ENCODE measurements around the gene SLX9. TPM values are rescaled to one million over a fixed set of nuclear protein-coding genes. Genes with fewer than 3 reads are reported as not detected.

Gene SLX9
- total RNA-seq, 1 experiment from 2014 or later = 74.3 TPM

GRCh38 chr21:44993321-44994046 is 53.7 kb downstream of the SLX9 start:
- H2BK120ac ChIP-seq (ENCODE audit: low read depth, low read length, poor library complexity, severe bottlenecking) = no peak overlapping the region
- H3K23me2 ChIP-seq (ENCODE audit: insufficient read length, low read depth, low read length, poor library complexity, severe bottlenecking) = no peaks in the 10 kb centered on the region
- Mint-ChIP-seq H3K36me3 (ENCODE audit: insufficient read depth in 1 of 3, low read depth in 3 of 3) (no peaks in the 10 kb centered on the region; a peak in 1 of 7 replicates), H3K27ac (no peak overlapping the region), H3K4me3 (no peak overlapping the region), H3K27me3 (ENCODE audit: low read depth) (no peaks in the 10 kb centered on the region; the same call in 1 of the 2 replicates), H3K4me1 (no peaks in the 10 kb centered on the region), H3K9me3 (no peaks in the 10 kb centered on the region)
- no peak overlapping the region for H2BK15ac ChIP-seq (ENCODE audit: low read depth, low read length)
- H4K91ac ChIP-seq (ENCODE audit: insufficient read length, low read depth, low read length) = no peak overlapping the region
- no peak overlapping the region for H3K56ac ChIP-seq (ENCODE audit: insufficient read length, low read depth, low read length)
- H2AFZ ChIP-seq (ENCODE audit: low read length) = no peak overlapping the region
- H3K4ac ChIP-seq (ENCODE audit: low read depth, low read length) = no peak overlapping the region
- no peaks in the 10 kb centered on the region for H3K27me3 ChIP-seq (ENCODE audit: insufficient read depth, low read length)
- no peak overlapping the region for H3T11ph ChIP-seq (ENCODE audit: low read length)
- H2BK12ac ChIP-seq (ENCODE audit: insufficient read length, low read depth, low read length) = no peak overlapping the region
- H2BK5ac ChIP-seq (ENCODE audit: insufficient read length, low read length) = no peak overlapping the region
- no peak overlapping the region for H2AK5ac ChIP-seq (ENCODE audit: insufficient read length, low read length)
- H3K79me1 ChIP-seq (ENCODE audit: insufficient read depth, low read depth, low read length, poor library complexity, severe bottlenecking) = no peaks in the 10 kb centered on the region
- no peak overlapping the region for H3K27ac ChIP-seq (ENCODE audit: insufficient read length, low read depth, low read length)
- H3K14ac ChIP-seq (ENCODE audit: insufficient read depth, low read length) = no peak overlapping the region; the same call in 1 of the 2 replicates
- no peak for DNase-seq
- H2BK20ac ChIP-seq (ENCODE audit: low read depth, low read length, poor library complexity, severe bottlenecking) = no peak overlapping the region
- no peak overlapping the region for H4K5ac ChIP-seq (ENCODE audit: insufficient read length, low read depth, low read length)
- no peak overlapping the region for H3K4me2 ChIP-seq (ENCODE audit: insufficient read depth, insufficient read length, low read length)
- no peak overlapping the region for H4K8ac ChIP-seq (replicated peaks; ENCODE audit: insufficient read length, low read depth, low read length)
- no peaks in the 10 kb centered on the region for H3K9me3 ChIP-seq (ENCODE audit: control insufficient read depth, low read depth, low read length)
- H3K18ac ChIP-seq (ENCODE audit: insufficient read length, low read depth, low read length) = no peak overlapping the region
- no peaks in the 10 kb centered on the region for H3K79me2 ChIP-seq (ENCODE audit: insufficient read depth, low read length)
- no peak for TF ChIP-seq CTCF (conservative IDR thresholded peaks at IDR 0.05)
- H4K20me1 ChIP-seq (ENCODE audit: control insufficient read depth, insufficient read depth, insufficient read length) = no peaks in the 10 kb centered on the region
- WGBS (ENCODE audit: extremely low coverage, insufficient read length, low lambda C conversion rate) = no CpG with 5 or more reads among the region's 20 CpGs
- no peak overlapping the region for H3K23ac ChIP-seq (ENCODE audit: insufficient read length, low read depth, low read length)
- H3K9ac ChIP-seq (ENCODE audit: extremely low read depth, insufficient read length, low read length) = no peak overlapping the region
- no peaks in the 10 kb centered on the region for H3K4me1 ChIP-seq (ENCODE audit: insufficient read depth, low read length)
